NCI-H345 treated with DMSO at 0.1 percent for 48 hours (cell line): ENCODE measurements around the gene MAJIN.
"Not testable (repeated sequence)": the region's sequence is repeated elsewhere in the genome, so short reads cannot be mapped to it uniquely, and the experiment has no call there.

ENCODE experiments used
- DNase-seq: peaks from one replicate; lab custom pipeline; 2025; ENCODE audit not compliant: unreplicated experiment; lab: John Stamatoyannopoulos, UW

MAJIN gene, protein sequence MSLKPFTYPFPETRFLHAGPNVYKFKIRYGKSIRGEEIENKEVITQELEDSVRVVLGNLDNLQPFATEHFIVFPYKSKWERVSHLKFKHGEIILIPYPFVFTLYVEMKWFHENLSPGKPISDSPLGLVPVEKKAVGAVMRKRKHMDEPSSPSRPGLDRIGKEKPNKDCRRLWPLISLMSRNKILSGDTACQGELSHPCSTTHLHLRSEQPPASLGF

GRCh38 chr11:64971421-64972233, at the start of gene MAJIN:
MAJIN (minus strand) TSS chr11:64972108; CDS start chr11:64959405, 12,703 bp downstream.
- DNase-seq = no peak

DNA sequence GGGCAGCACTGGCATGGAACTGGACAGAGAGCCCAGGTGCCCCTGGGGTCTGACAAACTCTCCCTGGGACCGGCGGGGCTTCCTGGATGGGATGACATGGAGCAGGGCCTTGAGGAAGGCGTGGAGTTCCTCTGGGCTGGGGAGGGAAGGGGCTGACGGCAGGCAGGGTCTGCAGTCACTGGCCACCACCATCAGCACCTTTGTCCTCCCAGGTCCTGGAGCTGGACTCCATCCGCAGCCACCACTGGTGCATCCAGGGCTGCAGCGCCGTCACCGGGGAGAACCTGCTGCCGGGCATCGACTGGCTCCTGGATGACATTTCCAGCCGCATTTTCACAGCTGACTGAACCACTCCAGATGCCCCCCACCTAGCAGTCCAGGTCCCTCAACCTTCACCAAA, 49.6 kb upstream of the MAJIN start:
- no peak for DNase-seq

- no peak for DNase-seq
Observed at GRCh38 chr11:65021003-65021402, 49.1 kb upstream of the MAJIN start.

- no peak for DNase-seq
Observed at GRCh38 chr11:65019824-65020223, 47.9 kb upstream of the MAJIN start.

DNA sequence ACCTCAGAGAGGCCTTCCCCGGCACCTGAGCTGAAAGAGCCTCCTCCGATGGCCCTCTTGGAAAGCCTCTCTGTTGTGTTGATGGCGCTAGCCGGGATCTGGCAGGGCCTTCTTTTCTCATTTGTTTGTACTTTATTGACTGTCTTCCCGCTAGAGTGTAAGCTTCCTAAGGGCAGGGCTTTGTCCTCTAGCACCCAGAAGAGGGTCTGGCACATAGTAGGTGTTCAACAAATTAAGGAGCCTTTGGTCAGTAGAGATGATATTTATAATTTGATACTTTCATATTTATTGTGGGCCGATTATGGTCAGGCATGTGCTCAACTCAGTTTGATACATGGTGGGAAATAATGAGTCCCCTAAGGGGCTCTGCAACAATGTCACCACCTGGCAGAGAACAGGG, 46.0 kb upstream of the MAJIN start:
- DNase-seq = no peak

DNA sequence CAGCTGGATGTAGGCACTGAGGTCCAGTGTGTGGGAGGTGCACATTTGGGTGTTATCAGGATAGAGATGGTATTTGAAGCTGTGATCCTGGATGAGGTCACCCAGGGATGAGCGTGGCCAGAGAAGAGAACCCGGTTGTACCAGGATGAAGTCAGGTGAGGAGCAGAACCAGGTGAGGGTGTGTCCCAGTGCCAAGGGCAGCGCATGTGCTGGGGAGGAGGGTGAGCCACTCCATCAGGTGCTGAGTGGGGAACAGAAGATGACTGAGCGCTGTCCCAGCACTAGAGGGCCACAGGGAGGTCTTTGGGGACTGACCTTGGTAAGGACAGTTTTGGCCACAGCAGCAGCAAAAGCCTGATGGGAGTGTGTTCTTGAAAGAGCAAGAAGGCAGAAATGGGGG, 44.8 kb upstream of the MAJIN start:
- no peak for DNase-seq

- DNase-seq = no peak
Observed at GRCh38 chr11:65014726-65015227, 42.9 kb upstream of the MAJIN start.

GRCh38 chr11:65013888-65014725, 42.2 kb upstream of the MAJIN start, which contains the start of gene ARL2:
ARL2 (plus strand) TSS chr11:65014160; CDS start chr11:65014208, 48 bp downstream.
- peak; percentile 80 for DNase-seq

DNA sequence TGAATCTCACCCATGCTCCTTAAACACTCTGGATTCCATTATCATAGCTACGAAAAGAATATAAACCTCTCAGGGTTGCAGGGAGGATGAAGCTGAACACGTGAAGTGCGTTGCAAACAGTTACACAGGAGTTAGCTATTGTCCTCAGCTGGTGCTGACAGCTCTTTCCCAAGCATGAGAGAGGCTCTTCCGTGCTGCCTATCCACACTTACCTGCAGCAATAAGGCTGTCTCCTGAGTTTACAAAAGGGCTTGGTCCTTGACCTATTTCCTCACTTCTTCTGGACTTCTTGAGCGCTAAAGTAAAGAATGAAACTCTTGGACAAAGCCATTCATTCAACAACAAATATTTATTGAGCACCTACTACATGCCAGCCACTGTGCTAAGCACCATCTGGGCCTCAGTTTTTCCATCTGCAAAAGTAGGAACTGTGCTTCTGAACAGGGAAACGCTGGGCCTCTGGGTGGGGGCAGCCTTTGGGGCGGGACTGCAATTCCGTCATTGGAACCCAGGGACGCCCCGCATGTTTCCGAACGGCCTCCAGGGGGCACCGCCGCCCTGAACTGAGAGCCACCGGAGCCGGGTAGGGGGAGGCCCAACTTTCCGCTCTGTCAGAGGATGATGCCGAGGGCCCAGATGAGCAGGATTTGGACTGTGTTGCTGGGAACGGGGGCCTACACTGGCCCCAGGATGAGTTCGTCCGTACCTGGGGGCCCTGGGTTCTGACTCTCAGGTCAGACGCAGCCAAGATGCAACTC, 41.4 kb upstream of the MAJIN start:
- DNase-seq = peak; percentile 80

- DNase-seq = no peak
Observed at GRCh38 chr11:65008873-65009272, 37.0 kb upstream of the MAJIN start.

DNA sequence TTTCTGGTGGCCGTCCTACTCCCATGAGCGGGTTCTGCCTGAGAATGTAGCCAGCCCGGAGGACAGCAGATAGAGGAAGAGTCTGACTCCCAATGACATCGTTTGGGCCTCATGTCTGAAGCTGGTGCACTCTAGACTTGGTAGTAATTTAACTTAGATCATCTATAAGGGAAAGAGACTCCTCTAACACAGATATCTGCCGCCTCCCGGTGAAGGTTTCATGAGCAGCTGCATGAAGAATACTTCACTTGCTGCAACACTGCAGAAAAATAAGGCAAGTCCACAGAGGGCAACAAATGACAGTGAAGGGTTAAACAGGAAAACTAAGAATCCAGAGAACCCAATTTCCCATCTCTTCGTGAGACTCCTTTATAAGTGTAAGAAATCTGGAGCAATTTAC, 36.1 kb upstream of the MAJIN start:
- no peak for DNase-seq

DNA sequence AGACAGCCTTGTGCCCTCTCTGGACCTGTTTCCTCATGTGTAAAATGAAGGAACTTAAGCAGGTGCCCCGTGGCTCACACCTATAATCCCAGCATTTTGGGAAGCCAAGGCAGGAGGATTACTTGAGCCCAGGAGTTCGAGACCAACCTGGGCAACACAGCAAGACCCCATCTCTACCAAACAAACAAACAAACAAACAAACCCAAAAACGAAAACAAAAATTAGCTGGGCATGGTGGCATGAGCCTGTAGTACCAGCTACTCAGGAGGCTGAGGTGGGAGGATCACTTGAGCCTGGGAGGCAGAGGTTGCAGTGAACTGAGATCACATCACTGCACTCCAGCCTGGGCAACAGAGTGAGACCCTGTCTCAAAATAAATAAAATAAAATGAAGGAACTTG, 32.1 kb upstream of the MAJIN start:
- DNase-seq = not testable (repeated sequence)

- DNase-seq = no peak
Observed at GRCh38 chr11:65003282-65003681, 31.4 kb upstream of the MAJIN start.

DNA sequence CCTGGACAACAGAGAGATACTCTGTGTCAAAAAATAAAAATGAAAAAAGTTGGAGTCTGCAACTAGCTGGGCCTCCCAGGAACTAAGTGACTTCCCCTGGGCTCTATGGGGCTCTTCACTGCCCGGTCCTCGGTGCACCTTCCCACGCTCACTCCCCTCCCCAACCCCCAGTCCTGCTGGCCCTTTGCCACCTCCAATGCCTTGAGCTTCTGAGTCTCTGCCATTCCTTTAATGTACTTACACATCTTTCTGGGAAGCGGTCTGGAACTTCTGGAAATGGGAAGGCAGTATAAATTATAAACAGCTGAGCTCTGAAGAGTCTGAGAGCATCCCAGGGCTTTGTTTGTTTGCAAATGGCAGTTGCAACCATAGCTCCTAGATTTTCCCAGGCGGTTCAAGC, 30.8 kb upstream of the MAJIN start:
- no peak for DNase-seq

DNA sequence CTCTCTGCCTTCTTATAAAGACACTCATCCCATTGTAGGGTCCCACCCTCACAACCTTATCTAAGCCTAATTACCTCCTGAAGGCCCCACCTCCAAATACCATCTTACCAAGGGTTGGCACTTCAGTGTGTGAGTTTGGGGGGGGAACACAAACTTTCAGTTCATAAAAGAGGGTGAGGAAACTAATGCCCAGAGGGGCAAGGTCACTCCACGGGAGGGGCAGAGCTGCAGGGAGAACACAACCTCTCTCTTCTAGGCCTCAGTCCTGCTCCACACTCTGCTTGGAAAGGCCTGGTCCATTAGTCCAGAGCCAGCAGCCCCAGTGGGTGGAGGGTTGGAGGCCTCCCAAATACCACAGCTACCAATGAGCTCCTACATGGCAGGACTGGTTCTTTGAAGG, 27.6 kb upstream of the MAJIN start:
- DNase-seq = no peak

DNA sequence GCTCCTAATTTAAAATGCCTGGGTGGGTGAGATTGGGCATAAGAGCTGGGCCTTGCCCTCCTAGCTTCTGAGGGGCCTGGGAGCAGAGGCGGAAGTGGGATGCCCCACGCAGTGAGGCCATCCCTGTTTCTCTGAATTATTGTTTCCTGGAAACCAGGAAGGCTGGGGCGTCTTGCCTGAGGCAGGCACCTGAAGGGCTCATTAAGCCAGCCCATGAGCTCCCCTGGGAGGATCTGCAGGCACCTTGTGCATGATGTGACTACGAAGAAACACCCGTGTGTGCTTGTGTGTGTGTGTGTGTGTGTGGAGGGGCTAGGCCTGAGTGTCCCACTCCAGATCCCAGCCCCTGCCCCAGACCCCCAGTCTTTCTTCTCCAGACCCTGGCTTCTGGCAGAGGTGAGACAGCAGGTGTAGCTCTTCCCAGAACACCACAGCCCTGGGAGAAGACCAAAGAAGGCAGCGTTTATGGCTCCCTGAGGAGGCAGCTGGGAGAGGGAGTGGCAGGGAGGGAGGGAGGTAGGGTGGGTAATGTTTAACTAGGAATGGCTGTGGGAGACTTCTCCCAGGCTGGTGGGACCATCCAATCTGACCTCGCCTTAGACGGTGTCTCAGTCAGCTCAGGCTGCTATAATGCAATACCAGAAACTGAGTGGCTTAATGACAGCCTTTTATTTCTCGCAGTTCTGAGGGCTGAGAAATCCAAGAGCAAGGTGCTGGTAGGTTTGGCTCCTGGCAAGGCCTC, 27.0 kb upstream of the MAJIN start:
- no peak for DNase-seq

DNA sequence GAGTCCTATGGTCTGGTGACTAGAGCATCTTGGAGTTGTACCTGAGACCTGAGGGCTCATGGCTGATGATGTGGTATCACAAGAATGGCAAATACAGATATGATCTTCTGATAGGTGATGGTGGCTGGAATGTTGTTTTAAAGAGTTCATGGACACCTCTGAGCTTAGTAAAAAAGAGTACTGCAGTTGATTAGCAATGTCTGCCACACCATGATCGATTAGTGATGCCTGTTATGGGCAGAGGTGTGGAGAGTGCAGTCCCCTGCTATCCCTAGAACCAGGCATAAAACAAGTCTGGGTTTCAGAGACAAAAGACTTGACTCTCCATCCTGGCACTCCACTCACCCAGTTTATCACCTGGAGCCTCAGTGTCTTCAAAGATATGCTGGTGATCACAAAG, 26.2 kb upstream of the MAJIN start:
- no peak for DNase-seq

- no peak for DNase-seq
Observed at GRCh38 chr11:64996710-64997380, 24.9 kb upstream of the MAJIN start, which contains the start of gene BATF2. BATF2 (minus strand) TSS chr11:64996971; CDS start chr11:64996914, 57 bp downstream.

GRCh38 chr11:64996327-64996709, 24.4 kb upstream of the MAJIN start:
- DNase-seq = no peak
